GM21717 (cell line): ENCODE data around the gene FOXL1.

ENCODE experiments used
- ATAC-seq: cut with Tn5 transposase; IDR thresholded peaks from one replicate; pipeline ENCODE4 v1.9.1; 2021; ENCODE audit warnings: mild to moderate bottlenecking, moderate library complexity; ENCODE audit not compliant: unreplicated experiment

FOXL1 gene

GRCh38 chr16:86547286-86547685 lies 31.1 kb upstream of the FOXL1 start:
- ATAC-seq = no peak

GRCh38 chr16:86549076-86549892 lies 29.1 kb upstream of the FOXL1 start:
- ATAC-seq = no peak

DNA sequence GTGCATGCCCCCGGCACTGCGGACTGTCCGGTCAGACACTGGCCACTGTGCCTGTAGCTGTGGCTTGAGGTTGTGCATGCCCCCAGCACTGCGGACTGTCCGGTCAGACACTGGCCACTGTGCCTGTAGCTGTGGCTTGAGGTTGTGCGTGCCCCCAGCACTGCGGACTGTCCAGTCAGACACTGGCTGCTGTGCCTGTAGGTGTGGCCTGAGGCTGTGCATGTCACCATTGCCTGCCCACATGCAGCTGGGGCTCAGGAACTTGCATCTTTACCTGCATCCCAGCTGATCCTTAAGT lies 28.5 kb upstream of the FOXL1 start:
- ATAC-seq = no peak

- ATAC-seq = no peak
Observed at GRCh38 chr16:86550281-86550680, 28.1 kb upstream of the FOXL1 start.

DNA sequence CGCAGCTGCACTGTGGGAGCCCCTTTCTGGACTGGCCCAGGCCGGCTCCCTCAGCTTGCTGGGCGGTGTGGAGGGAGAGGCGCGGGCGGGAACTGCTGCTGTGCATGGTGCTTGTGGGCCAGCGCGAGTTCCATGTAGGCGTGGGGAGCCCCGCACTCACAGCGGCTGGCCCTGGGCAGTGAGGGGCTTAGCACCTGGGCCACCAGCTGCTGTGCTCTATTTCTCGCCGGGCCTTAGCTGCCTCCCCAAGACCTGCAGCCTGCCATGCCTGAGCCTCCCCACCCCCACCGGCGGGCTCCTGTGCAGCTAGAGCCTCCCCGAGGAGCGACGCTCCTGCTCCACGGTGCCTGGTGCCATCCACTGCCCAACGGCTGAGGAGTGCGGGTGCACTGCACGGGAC lies 25.0 kb upstream of the FOXL1 start:
- ATAC-seq = no peak

DNA sequence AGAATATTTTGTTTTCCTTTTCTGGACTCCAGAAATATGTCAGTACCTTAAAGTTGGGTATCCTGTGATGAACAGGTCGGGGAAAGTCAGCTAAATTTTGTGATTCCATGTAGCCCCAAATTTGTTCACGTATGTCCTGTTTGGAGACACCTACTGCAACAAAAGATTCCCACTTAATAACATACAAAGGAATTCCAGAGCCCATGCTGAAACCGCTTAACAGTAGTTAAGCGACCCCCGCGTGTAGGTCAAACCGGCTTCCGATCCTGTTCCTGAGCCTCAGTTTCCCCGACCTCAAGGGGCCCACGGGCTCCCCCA lies 23.8 kb upstream of the FOXL1 start:
- ATAC-seq = no peak

DNA sequence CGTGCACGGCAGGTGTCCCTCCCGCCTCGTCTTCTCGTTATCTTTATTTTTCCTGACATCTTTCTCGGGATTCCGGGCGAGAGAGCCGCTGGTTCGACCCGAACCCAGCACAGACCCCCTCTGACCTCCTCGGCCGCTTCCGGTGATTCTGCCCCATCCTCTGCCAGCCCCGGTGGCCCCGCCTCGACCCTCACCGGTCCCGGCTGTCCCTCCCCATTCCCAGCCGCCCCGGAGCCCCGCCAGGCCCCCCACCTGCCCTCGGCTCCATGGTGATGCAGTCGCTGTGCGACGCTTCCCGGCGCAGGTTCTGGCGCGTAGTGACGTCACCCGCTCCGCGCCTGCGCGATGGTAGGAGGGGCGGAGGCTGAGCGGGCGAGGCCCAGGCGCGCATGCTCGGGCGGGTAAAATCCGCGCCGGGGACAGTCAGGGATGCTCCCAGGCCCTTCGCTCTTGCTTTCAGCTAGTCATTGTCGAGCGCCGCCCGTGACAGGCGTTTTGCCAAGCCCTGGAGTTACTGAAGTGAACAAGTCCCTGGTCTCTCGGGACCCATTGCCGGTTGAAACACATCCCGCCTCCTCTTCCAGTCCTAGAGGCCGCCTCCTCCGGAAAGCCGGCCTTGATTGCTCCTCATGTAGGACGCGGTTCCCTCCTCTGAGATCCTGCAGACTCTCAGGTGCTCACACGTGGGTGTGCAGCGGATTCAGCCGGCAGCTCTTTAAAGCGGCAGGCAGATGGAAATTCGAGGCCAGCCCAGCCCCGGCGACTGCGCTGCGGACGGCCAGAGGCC lies 23.2 kb upstream of the FOXL1 start, which contains the start of gene MTHFSD:
TSS of gene MTHFSD (minus strand) at position 319 of the 787 bp plus-strand sequence. CDS start at position 268, 51 bp downstream.
- ATAC-seq = peak; percentile 79

GRCh38 chr16:86555704-86556075 lies 22.7 kb upstream of the FOXL1 start:
- ATAC-seq = no peak

DNA sequence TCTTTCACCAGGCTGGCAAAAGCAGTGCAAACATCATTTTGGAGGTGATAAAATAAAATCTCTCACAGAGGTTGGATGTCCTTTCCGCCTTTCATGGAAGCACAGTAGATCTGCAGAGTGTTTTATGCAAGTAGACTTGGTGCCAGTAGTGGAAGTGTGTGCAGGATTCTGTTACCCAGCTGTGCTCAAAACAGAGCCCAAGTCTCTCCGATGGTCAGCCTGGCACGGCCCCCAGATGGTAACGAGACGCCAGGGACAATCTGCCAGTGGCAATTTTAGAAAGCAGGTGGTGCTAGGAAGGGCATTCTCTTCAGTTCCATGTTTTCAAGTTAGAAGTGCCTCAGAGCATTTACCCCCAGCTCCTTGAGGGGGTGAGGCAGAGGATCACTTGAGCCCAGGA lies 21.8 kb upstream of the FOXL1 start:
- ATAC-seq = no peak

DNA sequence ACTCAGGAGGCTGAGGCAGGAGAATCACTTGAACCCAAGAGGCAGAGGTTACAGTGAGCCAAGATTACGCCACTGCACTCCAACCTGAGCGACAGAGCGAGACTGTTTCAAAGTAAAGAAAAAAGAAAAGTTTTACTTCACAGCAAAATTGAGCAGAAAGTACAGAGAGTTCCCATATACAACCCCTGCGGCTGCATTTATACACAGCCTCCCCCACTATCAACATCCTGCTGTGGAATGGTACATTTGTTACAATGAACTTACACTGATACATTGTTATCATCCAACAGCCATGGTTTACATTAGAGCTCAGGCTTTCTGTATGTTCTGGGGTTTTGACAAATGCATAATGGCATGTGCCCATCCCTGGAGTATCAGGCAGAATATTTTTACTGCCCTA lies 20.8 kb upstream of the FOXL1 start:
- no peak for ATAC-seq

- ATAC-seq = no peak
Observed at GRCh38 chr16:86558355-86559193, 19.8 kb upstream of the FOXL1 start.

- ATAC-seq = no peak
Observed at GRCh38 chr16:86559802-86560305, 18.5 kb upstream of the FOXL1 start.

DNA sequence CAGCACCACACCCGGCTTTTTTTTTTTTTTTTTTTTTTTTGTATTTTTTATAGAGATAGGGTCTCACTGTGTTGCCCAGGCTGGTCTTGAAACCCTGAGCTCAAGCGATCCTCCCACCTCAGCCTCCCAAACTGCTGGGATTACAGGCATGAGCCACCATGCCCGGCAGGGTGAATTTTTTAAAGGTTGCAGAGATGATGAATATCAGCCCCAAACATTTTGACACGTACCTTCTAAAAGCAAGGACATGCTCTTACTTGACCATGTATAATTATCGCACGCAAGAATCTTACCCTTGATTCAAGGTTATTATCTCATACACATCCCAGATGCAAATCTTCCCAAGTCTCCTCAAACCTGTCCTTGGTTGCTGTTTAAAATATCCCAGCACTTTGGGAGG lies 16.0 kb upstream of the FOXL1 start:
- ATAC-seq = no peak

- peak; percentile 66 for ATAC-seq
Observed at GRCh38 chr16:86563469-86564345, 14.6 kb upstream of the FOXL1 start.

DNA sequence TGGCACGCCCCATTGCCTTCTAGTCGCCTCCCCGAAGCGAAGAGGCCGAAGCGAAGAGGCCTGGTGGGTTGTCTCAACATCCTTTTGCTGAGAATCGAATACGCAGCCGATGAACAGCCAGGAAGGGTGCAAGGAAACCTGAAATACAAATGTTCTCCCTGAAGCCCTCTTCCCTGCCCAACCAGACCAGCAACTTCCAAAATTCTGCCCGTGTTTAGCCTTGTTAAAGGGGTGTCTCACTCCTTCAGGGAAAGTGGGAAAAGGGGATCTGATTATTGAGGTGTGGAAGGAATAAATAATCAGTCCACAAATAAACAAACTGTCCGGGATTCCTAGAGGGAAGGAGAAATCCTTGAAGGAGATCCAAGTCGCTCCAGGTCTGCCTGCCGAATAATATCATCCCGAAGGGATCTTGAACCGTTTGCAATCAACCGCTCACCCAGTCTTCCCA lies 13.1 kb upstream of the FOXL1 start:
- ATAC-seq = no peak

- ATAC-seq = no peak
Observed at GRCh38 chr16:86565644-86566511, 12.5 kb upstream of the FOXL1 start.

DNA sequence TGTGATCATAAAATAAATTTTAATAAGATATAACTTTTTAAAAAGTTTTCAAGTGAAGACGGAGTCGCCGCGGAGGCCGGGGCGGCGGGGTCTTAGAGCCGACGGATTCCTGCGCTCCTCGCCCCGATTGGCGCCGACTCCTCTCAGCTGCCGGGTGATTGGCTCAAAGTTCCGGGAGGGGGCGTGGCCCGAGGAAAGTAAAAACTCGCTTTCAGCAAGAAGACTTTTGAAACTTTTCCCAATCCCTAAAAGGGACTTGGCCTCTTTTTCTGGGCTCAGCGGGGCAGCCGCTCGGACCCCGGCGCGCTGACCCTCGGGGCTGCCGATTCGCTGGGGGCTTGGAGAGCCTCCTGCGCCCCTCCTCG lies 11.8 kb upstream of the FOXL1 start, which contains the start of gene FOXC2:
TSS of gene FOXC2 (plus strand) at position 229 of the 365 bp plus-strand sequence. CDS start 507 bp downstream, outside the sequence.
- ATAC-seq = no peak

GRCh38 chr16:86566966-86567700 lies 11.2 kb upstream of the FOXL1 start:
- no peak for ATAC-seq
